Body of pancreas (tissue), 4 donors: ENCODE data around the gene WWOX. TPM values are rescaled to one million over a fixed set of nuclear protein-coding genes. Genes with fewer than 3 reads are reported as not detected.

Source experiments
- ATAC-seq: fragments of 150-250 bp; one replicate; pipeline ENCODE4 v1.9.1; 2016
- DNase-seq, 4 donors: peaks; one replicate each; pipeline ENCODE4 v3.0.0-alpha.2; 2019
- H3K27ac ChIP-seq, 4 donors: fragments of 200-600 bp; sonication (generic); 1 replicate in 3 of 4; 2 replicates in 1 of 4; pipeline versions ENCODE4 v1.5.1 to v1.6.1; 2016 to 2019; ENCODE audit warnings: mild to moderate bottlenecking in 1 of 4, mixed read lengths in 1 of 4, moderate library complexity in 1 of 4
- H3K27me3 ChIP-seq, 2 donors: fragments of 200-600 bp; sonication (generic); one replicate each; pipeline ENCODE4 v1.6.0; 2016; ENCODE audit warnings: mild to moderate bottlenecking in 1 of 2
- H3K36me3 ChIP-seq, 2 donors: fragments of 200-600 bp; sonication (generic); replicated peaks in 1 of 2; 2 replicates each; pipeline ENCODE4 v1.5.1; 2016; ENCODE audit warnings: low read depth in 2 of 2; ENCODE audit not compliant: insufficient read depth in 1 of 2
- H3K4me1 ChIP-seq: fragments of 200-600 bp; sonication (generic); one replicate; pipeline ENCODE4 v1.6.0; 2016
- H3K4me3 ChIP-seq, 2 donors: fragments of 200-600 bp; sonication (generic); 1 replicate in 1 of 2; 2 replicates in 1 of 2; pipeline ENCODE4 v1.5.1; 2016 to 2019
- H3K9me3 ChIP-seq, 3 donors: fragments of 200-600 bp; sonication (generic); 1 replicate in 2 of 3; 2 replicates in 1 of 3; pipeline ENCODE4 v1.5.1; 2016
- POLR2A ChIP-seq, 3 donors: fragments of 450-650 bp; IDR thresholded peaks; one replicate each; pipeline ENCODE4 v1.6.1; 2016; ENCODE audit warnings: antibody characterized with exemption in 3 of 3, mild to moderate bottlenecking in 2 of 3
- WGBS, 2 donors: methylation state at CpG; one replicate each; pipeline ENCODE4 v1.1.5; 2017; 5-methylcytosine and 5-hydroxymethylcytosine counted together
- intact Hi-C: fragments of 100-400 bp; cut with DNase I; formaldehyde crosslinking; loops from one replicate; pipeline ENCODE4 v1.15.1; 2023
- total RNA-seq, 2 donors: library from RNA; depleted of rRNA; stranded (reverse); fragments of >200 nt; gene quantifications; one replicate each; pipeline ENCODE4 v1.1.0, GENCODE V29; 2016
- TF ChIP-seq, protein P1 (sequence below), 7 experiments: fragments of 450-650 bp in 4 of 7; fragments of 200-600 bp in 3 of 7; sonication (generic) in 3 of 7; IDR thresholded peaks; one replicate each; pipeline ENCODE4 v1.5.1; 2016 to 2019; ENCODE audit warnings: antibody characterized with exemption in 7 of 7

WWOX gene
- total RNA-seq, 2 donors from 2014 or later, result 52.7 to 67.2 TPM

DNA sequence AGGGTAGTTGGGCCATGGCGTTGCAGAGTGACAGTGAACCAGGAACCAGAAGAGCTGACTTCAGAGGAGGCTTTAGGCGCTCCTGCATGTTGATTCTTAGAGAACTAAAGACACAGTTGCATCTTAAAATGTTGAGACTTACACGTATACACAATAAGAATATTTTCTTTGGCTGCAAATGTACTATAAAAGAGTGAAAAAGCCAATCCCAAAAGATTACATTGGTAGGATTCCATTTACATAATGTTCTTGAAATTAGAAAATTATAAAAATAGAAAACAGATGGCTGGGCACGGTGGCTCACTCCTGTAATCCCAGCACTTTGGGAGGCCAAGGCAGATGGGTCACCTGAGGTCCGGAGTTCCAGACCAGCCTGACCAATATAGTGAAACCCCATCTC lies 738.8 kb downstream of the WWOX start:
- 66 to 69% methylated on average over 5 of the region's 5 CpGs for WGBS, 2 donors
- DNase-seq, result no peak
- ATAC-seq, result no peak
- H3K4me1 ChIP-seq, result no peaks in the 10 kb centered on the region
- intact Hi-C loops, result no loop called here
- no peaks in the 10 kb centered on the region for H3K27me3 ChIP-seq
- TF ChIP-seq POLR2A (IDR thresholded peaks at IDR 0.05), result no peak
- TF ChIP-seq, protein P1, sequence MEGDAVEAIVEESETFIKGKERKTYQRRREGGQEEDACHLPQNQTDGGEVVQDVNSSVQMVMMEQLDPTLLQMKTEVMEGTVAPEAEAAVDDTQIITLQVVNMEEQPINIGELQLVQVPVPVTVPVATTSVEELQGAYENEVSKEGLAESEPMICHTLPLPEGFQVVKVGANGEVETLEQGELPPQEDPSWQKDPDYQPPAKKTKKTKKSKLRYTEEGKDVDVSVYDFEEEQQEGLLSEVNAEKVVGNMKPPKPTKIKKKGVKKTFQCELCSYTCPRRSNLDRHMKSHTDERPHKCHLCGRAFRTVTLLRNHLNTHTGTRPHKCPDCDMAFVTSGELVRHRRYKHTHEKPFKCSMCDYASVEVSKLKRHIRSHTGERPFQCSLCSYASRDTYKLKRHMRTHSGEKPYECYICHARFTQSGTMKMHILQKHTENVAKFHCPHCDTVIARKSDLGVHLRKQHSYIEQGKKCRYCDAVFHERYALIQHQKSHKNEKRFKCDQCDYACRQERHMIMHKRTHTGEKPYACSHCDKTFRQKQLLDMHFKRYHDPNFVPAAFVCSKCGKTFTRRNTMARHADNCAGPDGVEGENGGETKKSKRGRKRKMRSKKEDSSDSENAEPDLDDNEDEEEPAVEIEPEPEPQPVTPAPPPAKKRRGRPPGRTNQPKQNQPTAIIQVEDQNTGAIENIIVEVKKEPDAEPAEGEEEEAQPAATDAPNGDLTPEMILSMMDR (IDR thresholded peaks at IDR 0.05), result no peak
- no peaks in the 10 kb centered on the region for H3K36me3 ChIP-seq
- no peaks in the 10 kb centered on the region for H3K9me3 ChIP-seq
- no peak overlapping the region for H3K27ac ChIP-seq
- H3K4me3 ChIP-seq, result no peak overlapping the region

DNA sequence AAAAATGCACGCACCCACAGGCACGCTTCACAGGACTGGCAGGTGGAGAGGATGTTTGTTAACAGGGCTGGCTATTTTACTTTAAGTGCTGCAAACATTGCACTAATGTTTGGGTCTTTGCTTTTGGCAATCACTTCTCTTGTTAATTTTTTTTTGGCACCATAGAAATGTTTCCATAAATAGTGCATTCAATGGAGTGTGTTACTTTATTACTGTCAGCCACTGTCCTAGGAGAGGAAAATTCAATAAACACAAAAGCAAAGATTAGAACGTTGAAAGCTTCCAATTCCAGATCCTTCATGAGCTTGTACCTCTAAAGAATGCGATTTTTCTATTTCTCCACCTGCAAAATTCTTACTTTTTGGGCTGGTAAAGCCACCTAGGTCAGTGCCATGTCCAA lies 743.5 kb downstream of the WWOX start:
- no peak overlapping the region for H3K4me3 ChIP-seq
- WGBS, 2 donors, result 68 to 69% methylated on average over 4 of the region's 4 CpGs
- no peaks in the 10 kb centered on the region for H3K4me1 ChIP-seq
- DNase-seq (no peak), ATAC-seq (no peak)
- no peak overlapping the region for H3K27ac ChIP-seq
- H3K27me3 ChIP-seq, result no peaks in the 10 kb centered on the region
- intact Hi-C loops, result no loop called here
- H3K36me3 ChIP-seq, result no peaks in the 10 kb centered on the region
- TF ChIP-seq POLR2A (IDR thresholded peaks at IDR 0.05), result no peak
- TF ChIP-seq, protein P1 (IDR thresholded peaks at IDR 0.05), result no peak
- no peaks in the 10 kb centered on the region for H3K9me3 ChIP-seq

DNA sequence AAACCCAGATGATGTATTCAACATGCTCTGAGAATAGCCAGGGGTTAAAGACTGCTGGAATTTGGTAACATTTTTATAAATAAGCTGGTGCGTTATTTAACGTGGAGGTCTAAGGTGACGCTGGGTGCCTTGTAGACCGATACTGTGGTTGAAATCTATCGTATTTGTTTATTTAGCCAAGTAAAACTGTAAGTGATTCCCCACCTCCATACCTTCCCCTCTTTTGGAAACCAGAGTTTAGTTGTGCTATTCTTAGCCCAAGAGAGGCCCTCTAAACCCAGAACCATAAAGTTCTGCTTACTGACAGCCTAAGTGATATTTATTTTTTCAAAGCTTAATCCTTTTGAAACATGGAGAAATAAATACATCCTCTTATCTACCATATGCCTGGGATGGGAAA lies 744.5 kb downstream of the WWOX start:
- intact Hi-C loops, result no loop called here
- H3K9me3 ChIP-seq, result no peaks in the 10 kb centered on the region
- TF ChIP-seq, protein P1 (IDR thresholded peaks at IDR 0.05), result no peak
- TF ChIP-seq POLR2A (IDR thresholded peaks at IDR 0.05), result no peak
- no peaks in the 10 kb centered on the region for H3K27me3 ChIP-seq
- no peaks in the 10 kb centered on the region for H3K36me3 ChIP-seq
- no peaks in the 10 kb centered on the region for H3K4me1 ChIP-seq
- H3K27ac ChIP-seq, result no peak overlapping the region
- ATAC-seq, result no peak
- no peak overlapping the region for H3K4me3 ChIP-seq
- no peak for DNase-seq
- 87 to 89% methylated on average over 5 of the region's 5 CpGs for WGBS, 2 donors

DNA sequence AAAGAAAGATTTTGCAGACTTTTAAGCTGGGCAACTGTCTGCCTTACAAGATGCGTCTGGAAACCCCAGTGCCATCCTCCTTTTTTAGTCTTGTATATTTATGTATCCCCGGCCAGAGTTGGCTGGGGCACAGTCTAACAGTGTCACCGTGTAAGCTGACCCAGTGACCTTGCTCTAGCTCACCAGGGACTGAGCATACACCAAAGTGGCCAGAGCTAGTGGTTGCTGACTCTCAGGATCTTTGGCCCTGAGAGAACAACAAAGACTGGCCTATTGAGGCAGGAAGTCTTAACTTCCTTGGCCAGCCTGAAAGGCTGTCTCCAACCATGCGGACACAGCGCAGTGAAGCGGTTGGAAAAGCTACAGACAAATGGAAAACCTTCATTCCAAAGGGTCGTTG lies 745.2 kb downstream of the WWOX start:
- intact Hi-C loops, result no loop called here
- Histone ChIP-seq H3K27ac (no peak overlapping the region), H3K4me1 (no peaks in the 10 kb centered on the region), H3K36me3 (no peaks in the 10 kb centered on the region), H3K9me3 (no peaks in the 10 kb centered on the region), H3K27me3 (no peaks in the 10 kb centered on the region), H3K4me3 (no peak overlapping the region)
- DNase-seq, result no peak
- WGBS, 2 donors, result 78 to 79% methylated on average over 7 of the region's 7 CpGs
- no peak for ATAC-seq
- TF ChIP-seq POLR2A (IDR thresholded peaks at IDR 0.05), result no peak
- TF ChIP-seq, protein P1 (IDR thresholded peaks at IDR 0.05), result no peak

DNA sequence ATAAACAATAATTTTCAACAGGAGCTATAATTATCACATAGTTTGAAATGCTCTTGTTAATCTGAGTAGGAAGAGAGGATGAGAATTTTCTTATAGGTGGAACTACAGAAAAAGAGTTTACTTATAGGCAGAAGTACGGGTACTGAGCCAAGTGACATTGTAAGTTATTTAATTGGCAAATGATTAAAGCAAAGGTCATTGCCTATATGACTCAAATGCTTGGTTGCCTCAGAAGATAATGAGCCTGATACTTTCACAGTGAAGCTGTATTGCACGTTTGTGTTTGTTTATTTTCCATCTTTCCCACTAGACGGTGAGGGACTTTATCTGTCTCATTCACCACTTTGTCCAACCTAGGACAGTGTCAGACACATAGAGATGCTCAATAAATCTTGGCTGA lies 751.8 kb downstream of the WWOX start:
- 26 to 40% methylated on average over 3 of the region's 3 CpGs for WGBS, 2 donors
- Histone ChIP-seq H3K4me1 (no peaks in the 10 kb centered on the region), H3K27ac (no peak overlapping the region), H3K27me3 (no peaks in the 10 kb centered on the region), H3K36me3 (no peaks in the 10 kb centered on the region), H3K9me3 (no peaks in the 10 kb centered on the region), H3K4me3 (no peak overlapping the region)
- ATAC-seq, result no peak
- no peak for DNase-seq
- intact Hi-C loops, result no loop called here
- TF ChIP-seq, protein P1 (IDR thresholded peaks at IDR 0.05), result no peak
- TF ChIP-seq POLR2A (IDR thresholded peaks at IDR 0.05), result no peak
